HepG2 (cell line): Measurements from ENCODE around the gene RFC1. TPM values are rescaled to one million over a fixed set of nuclear protein-coding genes. Genes with fewer than 3 reads are reported as not detected.

ENCODE experiments used
- ARID3A ChIP-seq: IDR thresholded peaks from 2 replicates; pipeline ENCODE4 v1.6.1; 2012; ENCODE audit warnings: low read depth, low read length, improper control_type of control experiment
- ATF7 ChIP-seq, 2 experiments: fragments of 450-650 bp in 1 of 2; sonication (generic) in 1 of 2; formaldehyde crosslinking in 1 of 2; IDR thresholded peaks; 2 replicates each; pipeline versions ENCODE4 v1.4.0 to v1.6.1; 2016 to 2020; ENCODE audit warnings: antibody characterized with exemption in 1 of 2, mild to moderate bottlenecking in 1 of 2, missing genetic modification reagents in 1 of 2
- HCFC1 ChIP-seq: fragments of 150-350 bp; IDR thresholded peaks from 2 replicates; pipeline ENCODE4 v1.6.1; 2014; ENCODE audit warnings: low read depth, low read length
- HMGXB3 ChIP-seq: sonication (generic); formaldehyde crosslinking; IDR thresholded peaks from 2 replicates; pipeline ENCODE4 v1.4.0; 2020; ENCODE audit warnings: missing genetic modification reagents, borderline replicate concordance
- HOXA5 ChIP-seq: sonication (generic); formaldehyde crosslinking; IDR thresholded peaks from 2 replicates; pipeline ENCODE4 v1.4.0; 2020; ENCODE audit warnings: missing genetic modification reagents
- ISX ChIP-seq: sonication (generic); formaldehyde crosslinking; conservative IDR thresholded peaks from 2 replicates; pipeline ENCODE4 v1.5.0; 2020; ENCODE audit warnings: missing genetic modification reagents
- PAXIP1 ChIP-seq: sonication (generic); formaldehyde crosslinking; conservative IDR thresholded peaks from 2 replicates; pipeline ENCODE4 v1.4.0; 2020; ENCODE audit warnings: mild to moderate bottlenecking, missing genetic modification reagents, moderate library complexity
- PHF20 ChIP-seq: sonication (generic); formaldehyde crosslinking; IDR thresholded peaks from 2 replicates; pipeline ENCODE4 v1.5.0; 2020; ENCODE audit warnings: mild to moderate bottlenecking, missing genetic modification reagents
- SRY ChIP-seq: sonication (generic); formaldehyde crosslinking; IDR thresholded peaks from 2 replicates; pipeline ENCODE4 v1.8.0; 2022; ENCODE audit warnings: mild to moderate bottlenecking, missing genetic modification reagents
- TCF7L2 ChIP-seq: IDR thresholded peaks from 2 replicates; pipeline ENCODE4 v1.6.1; 2011; ENCODE audit warnings: mild to moderate bottlenecking, low read depth, low read length, moderate library complexity
- ZNF337 ChIP-seq: sonication (generic); formaldehyde crosslinking; IDR thresholded peaks from 2 replicates; pipeline ENCODE4 v1.5.1; 2020; ENCODE audit warnings: missing genetic modification reagents, low read depth, mild to moderate bottlenecking, borderline replicate concordance
- ZNF605 ChIP-seq: sonication (generic); formaldehyde crosslinking; IDR thresholded peaks from 2 replicates; pipeline ENCODE4 v1.8.0; 2022; ENCODE audit warnings: mild to moderate bottlenecking, missing genetic modification reagents
- ZSCAN29 ChIP-seq: sonication (generic); formaldehyde crosslinking; conservative IDR thresholded peaks from 2 replicates; pipeline ENCODE4 v1.4.0; 2020; ENCODE audit warnings: mild to moderate bottlenecking, missing genetic modification reagents
- polyA plus RNA-seq, 8 experiments: library from polyadenylated mRNA; depleted of rRNA in 3 of 8; stranded (reverse) in 7 of 8; unstranded in 1 of 8; fragments of >200 nt; fragmentation: Illumina TruSeq in 4 of 8; extraction: Trizol in 4 of 8; gene quantifications; 2 replicates each; pipeline versions ENCODE4 v1.2.1 to v1.2.3, GENCODE V29; 2011 to 2016; ENCODE audit warnings: low read depth in 4 of 8, missing spikeins in 1 of 8, mixed read lengths in 1 of 8; ENCODE audit not compliant: insufficient read depth in 1 of 8
- total RNA-seq, 5 experiments: library from RNA; depleted of rRNA; stranded (reverse); fragments of >200 nt; fragmentation: Illumina TruSeq; extraction: Trizol; gene quantifications; 2 replicates each; pipeline ENCODE4 v1.2.3, GENCODE V29; 2016; ENCODE audit warnings: low read depth in 1 of 5
- TF ChIP-seq, protein P1 (sequence below): sonication (generic); formaldehyde crosslinking; IDR thresholded peaks from 2 replicates; pipeline ENCODE4 v1.4.0; 2020; ENCODE audit warnings: missing genetic modification reagents
- TF ChIP-seq, protein P2 (sequence below): sonication (generic); formaldehyde crosslinking; IDR thresholded peaks from 2 replicates; pipeline ENCODE4; 2020; ENCODE audit warnings: missing genetic modification reagents, mild to moderate bottlenecking, borderline replicate concordance

Gene RFC1
- total and polyA plus RNA-seq, 2 of the 13 experiments (the other 11 are each of a cell fraction or from before 2014, with no cell fraction given), result 15.9 to 78.8 TPM

GRCh38 chr4:39274503-39274902 lies 91.7 kb downstream of the RFC1 start (continued):
- TF ChIP-seq ISX, result no peak
- no peak for TF ChIP-seq TCF7L2
- TF ChIP-seq ARID3A, result peak; percentile 49; the same call in 1 of the 2 replicates
- no peak for TF ChIP-seq ZNF337
- no peak for TF ChIP-seq PHF20 (CRISPR knock-in tag)
- no peak for TF ChIP-seq ZSCAN29 (CRISPR knock-in tag)
- TF ChIP-seq PAXIP1 (CRISPR knock-in tag), result peak; percentile 86
- no peak for TF ChIP-seq SRY
- TF ChIP-seq, protein P1, sequence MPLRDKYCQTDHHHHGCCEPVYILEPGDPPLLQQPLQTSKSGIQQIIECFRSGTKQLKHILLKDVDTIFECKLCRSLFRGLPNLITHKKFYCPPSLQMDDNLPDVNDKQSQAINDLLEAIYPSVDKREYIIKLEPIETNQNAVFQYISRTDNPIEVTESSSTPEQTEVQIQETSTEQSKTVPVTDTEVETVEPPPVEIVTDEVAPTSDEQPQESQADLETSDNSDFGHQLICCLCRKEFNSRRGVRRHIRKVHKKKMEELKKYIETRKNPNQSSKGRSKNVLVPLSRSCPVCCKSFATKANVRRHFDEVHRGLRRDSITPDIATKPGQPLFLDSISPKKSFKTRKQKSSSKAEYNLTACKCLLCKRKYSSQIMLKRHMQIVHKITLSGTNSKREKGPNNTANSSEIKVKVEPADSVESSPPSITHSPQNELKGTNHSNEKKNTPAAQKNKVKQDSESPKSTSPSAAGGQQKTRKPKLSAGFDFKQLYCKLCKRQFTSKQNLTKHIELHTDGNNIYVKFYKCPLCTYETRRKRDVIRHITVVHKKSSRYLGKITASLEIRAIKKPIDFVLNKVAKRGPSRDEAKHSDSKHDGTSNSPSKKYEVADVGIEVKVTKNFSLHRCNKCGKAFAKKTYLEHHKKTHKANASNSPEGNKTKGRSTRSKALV (CRISPR knock-in tag), result no peak
- TF ChIP-seq ZNF605 (CRISPR knock-in tag), result no peak
- no peak for TF ChIP-seq HMGXB3
- TF ChIP-seq HOXA5 (CRISPR knock-in tag), result no peak
- no peak for TF ChIP-seq HCFC1
- TF ChIP-seq ATF7 (IDR thresholded peaks at IDR 0.05), result no peak
- peak; percentile 79; the same call in 1 of the 2 replicates for TF ChIP-seq ATF7 (CRISPR knock-in tag; IDR thresholded peaks at IDR 0.05)
- TF ChIP-seq, protein P2, sequence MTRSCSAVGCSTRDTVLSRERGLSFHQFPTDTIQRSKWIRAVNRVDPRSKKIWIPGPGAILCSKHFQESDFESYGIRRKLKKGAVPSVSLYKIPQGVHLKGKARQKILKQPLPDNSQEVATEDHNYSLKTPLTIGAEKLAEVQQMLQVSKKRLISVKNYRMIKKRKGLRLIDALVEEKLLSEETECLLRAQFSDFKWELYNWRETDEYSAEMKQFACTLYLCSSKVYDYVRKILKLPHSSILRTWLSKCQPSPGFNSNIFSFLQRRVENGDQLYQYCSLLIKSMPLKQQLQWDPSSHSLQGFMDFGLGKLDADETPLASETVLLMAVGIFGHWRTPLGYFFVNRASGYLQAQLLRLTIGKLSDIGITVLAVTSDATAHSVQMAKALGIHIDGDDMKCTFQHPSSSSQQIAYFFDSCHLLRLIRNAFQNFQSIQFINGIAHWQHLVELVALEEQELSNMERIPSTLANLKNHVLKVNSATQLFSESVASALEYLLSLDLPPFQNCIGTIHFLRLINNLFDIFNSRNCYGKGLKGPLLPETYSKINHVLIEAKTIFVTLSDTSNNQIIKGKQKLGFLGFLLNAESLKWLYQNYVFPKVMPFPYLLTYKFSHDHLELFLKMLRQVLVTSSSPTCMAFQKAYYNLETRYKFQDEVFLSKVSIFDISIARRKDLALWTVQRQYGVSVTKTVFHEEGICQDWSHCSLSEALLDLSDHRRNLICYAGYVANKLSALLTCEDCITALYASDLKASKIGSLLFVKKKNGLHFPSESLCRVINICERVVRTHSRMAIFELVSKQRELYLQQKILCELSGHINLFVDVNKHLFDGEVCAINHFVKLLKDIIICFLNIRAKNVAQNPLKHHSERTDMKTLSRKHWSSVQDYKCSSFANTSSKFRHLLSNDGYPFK (CRISPR knock-in tag), result no peak
